Ovary (tissue), 9 donors: Measurements from ENCODE around the gene LGR6. TPM values are rescaled to one million over a fixed set of nuclear protein-coding genes. Genes with fewer than 3 reads are reported as not detected.

Experiments
- DNase-seq, 5 donors: peaks; one replicate each; pipeline ENCODE4 v3.0.0-alpha.2; 2019 to 2020
- H3K27ac ChIP-seq, 2 donors: fragments of 200-600 bp; one replicate each; pipeline versions ENCODE4 v1.5.1 to v1.8.0; 2019 to 2022
- H3K27me3 ChIP-seq: fragments of 200-600 bp; one replicate; pipeline ENCODE4 v1.8.0; 2022
- H3K36me3 ChIP-seq: fragments of 200-600 bp; sonication (generic); one replicate; pipeline ENCODE4 v1.5.1; 2019
- H3K4me1 ChIP-seq: one replicate; pipeline ENCODE4 v1.8.1; 2013; ENCODE audit warnings: mild to moderate bottlenecking, moderate library complexity; ENCODE audit not compliant: insufficient read depth
- H3K4me3 ChIP-seq: fragments of 200-600 bp; sonication (generic); one replicate; pipeline ENCODE4 v1.5.1; 2017
- H3K9me3 ChIP-seq, 2 donors: fragments of 200-600 bp in 1 of 2; sonication (generic) in 1 of 2; one replicate each; pipeline versions ENCODE4 v1.5.1 to v1.8.1; 2013 to 2019; ENCODE audit warnings: mild to moderate bottlenecking in 1 of 2, moderate library complexity in 1 of 2
- EP300 ChIP-seq: sonication (generic); formaldehyde crosslinking; IDR thresholded peaks from one replicate; pipeline ENCODE4 v1.6.1; 2017; ENCODE audit warnings: antibody characterized with exemption
- POLR2A ChIP-seq: fragments of 450-650 bp; IDR thresholded peaks from one replicate; pipeline ENCODE4 v1.6.1; 2017; ENCODE audit warnings: antibody characterized with exemption, mild to moderate bottlenecking, moderate library complexity
- WGBS, 3 donors: extraction: QIAGEN DNeasy Blood & Tissue Kit in 1 of 3; methylation state at CpG; one replicate each; pipeline versions ENCODE4 v1.1.5 to v1.1.7; 2013 to 2017; 5-methylcytosine and 5-hydroxymethylcytosine counted together
- intact Hi-C, 4 donors: fragments of 100-400 bp; cut with DNase I; formaldehyde crosslinking; loops; one replicate each; pipeline versions ENCODE4 v1.11.0 to v1.15.1; 2022 to 2023
- polyA plus RNA-seq, 2 donors: library from polyadenylated mRNA; stranded (reverse); fragments of 200-250 nt in 1 of 2; fragments of 350-450 nt in 1 of 2; fragmentation: Illumina TruSeq in 1 of 2; extraction: RNeasy Lipid Tissue Mini Kit (QIAGEN cat#74804) in 1 of 2; gene quantifications; one replicate each; pipeline ENCODE4 v1.2.3, GENCODE V29; 2013 to 2014
- total RNA-seq, 7 donors: library from RNA; depleted of rRNA in 2 of 7; stranded (reverse); fragments of >200 nt in 2 of 7; fragmentation: NEBNext Ultra II Directional in 3 of 7; extraction: Animal tissue kit (Norgen Biotek cat#: 25700) in 3 of 7; gene quantifications; one replicate each; pipeline versions ENCODE4 v1.1.0 to v1.2.4, GENCODE V29; 2016 to 2023
- TF ChIP-seq, protein P1 (sequence below), 3 donors: fragments of 450-650 bp in 2 of 3; fragments of 200-600 bp in 1 of 3; IDR thresholded peaks; one replicate each; pipeline versions ENCODE4 v1.5.1 to v1.8.0; 2016 to 2022; ENCODE audit warnings: antibody characterized with exemption in 3 of 3, mild to moderate bottlenecking in 1 of 3
- donor health status: DM: no; HTN: no; CAD: no; lungs with moderate emphysema.
- donor health status: DM: no; HTN: no; CAD: no.
- donor health status: Bipolar disorder and iron deficiency.
- donor health status: DM: yes; HTN: yes; CAD: no.
- donor health status: DM: no; HTN: no; CAD: no.
- donor health status: DM: yes; HTN: yes; CAD: no.

Gene LGR6
- total and polyA plus RNA-seq, 9 donors: 0.24 to 12.4 (median 1.4) TPM

GRCh38 chr1:202242080-202242419 is 48.5 kb downstream of the LGR6 start:
- no peaks in the 10 kb centered on the region for H3K9me3 ChIP-seq
- no peak overlapping the region for H3K27ac ChIP-seq
- no peaks in the 10 kb centered on the region for H3K27me3 ChIP-seq
- TF ChIP-seq, protein P1, sequence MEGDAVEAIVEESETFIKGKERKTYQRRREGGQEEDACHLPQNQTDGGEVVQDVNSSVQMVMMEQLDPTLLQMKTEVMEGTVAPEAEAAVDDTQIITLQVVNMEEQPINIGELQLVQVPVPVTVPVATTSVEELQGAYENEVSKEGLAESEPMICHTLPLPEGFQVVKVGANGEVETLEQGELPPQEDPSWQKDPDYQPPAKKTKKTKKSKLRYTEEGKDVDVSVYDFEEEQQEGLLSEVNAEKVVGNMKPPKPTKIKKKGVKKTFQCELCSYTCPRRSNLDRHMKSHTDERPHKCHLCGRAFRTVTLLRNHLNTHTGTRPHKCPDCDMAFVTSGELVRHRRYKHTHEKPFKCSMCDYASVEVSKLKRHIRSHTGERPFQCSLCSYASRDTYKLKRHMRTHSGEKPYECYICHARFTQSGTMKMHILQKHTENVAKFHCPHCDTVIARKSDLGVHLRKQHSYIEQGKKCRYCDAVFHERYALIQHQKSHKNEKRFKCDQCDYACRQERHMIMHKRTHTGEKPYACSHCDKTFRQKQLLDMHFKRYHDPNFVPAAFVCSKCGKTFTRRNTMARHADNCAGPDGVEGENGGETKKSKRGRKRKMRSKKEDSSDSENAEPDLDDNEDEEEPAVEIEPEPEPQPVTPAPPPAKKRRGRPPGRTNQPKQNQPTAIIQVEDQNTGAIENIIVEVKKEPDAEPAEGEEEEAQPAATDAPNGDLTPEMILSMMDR (IDR thresholded peaks at IDR 0.05): no peak
- no peak for TF ChIP-seq POLR2A
- no peak for TF ChIP-seq EP300
- H3K4me1 ChIP-seq: no peaks in the 10 kb centered on the region
- no peaks in the 10 kb centered on the region for H3K36me3 ChIP-seq
- DNase-seq: no peak
- intact Hi-C loops: no loop called here
- H3K4me3 ChIP-seq: no peak overlapping the region
- 60 to 81% (median 71%) methylated on average over 2 of the region's 2 CpGs for WGBS, 3 donors

DNA sequence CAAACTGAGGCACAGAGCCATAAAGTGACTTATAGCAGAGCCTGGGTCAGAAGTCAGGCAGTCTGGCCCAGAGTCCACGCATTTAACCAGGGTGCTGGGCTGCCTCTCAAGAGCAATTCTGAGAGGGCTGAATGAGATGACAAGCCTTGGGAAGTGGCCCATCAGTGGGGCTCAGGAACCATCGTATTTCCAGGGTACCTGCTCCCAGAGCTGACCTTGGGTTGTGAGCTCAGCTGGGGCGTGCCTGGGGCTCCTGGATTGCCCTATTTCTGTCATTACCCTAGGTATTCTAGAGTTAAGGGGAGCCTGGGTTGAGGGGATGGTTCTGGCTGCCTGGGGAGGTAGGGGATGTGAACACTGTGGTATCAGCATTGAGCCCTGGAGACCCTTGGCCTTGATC is 49.4 kb downstream of the LGR6 start:
- 78 to 90% (median 85%) methylated on average over 3 of the region's 3 CpGs for WGBS, 3 donors

DNA sequence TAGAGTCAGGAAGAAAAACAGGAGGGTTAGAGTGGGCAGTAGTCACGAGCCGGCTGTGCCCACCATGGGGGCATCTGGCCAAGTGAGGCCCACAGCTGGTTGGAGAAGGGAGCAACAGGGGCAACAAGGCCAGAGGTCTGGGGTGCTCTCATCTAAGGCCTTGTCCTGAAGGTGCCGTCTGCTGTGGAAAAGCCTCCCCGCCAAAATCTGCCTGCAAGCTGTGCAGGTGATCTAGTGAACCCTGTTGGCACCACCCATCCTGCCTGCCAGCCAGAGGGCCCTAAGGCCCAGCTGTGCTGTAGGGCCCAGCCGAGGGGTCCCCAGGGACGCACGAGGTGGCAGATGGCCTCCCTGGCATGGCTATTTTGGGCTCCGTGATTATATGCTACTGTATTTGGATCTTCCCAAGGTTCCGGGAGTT is 51.3 kb downstream of the LGR6 start:
- WGBS, 3 donors: 78 to 83% (median 81%) methylated on average over 9 of the region's 9 CpGs
- no peak overlapping the region for H3K27ac ChIP-seq
- TF ChIP-seq EP300 (no peak), POLR2A (no peak)
- TF ChIP-seq, protein P1 (IDR thresholded peaks at IDR 0.05): no peak
- H3K9me3 ChIP-seq: no peaks in the 10 kb centered on the region
- DNase-seq: peak in 1 of 5 donors; percentile 15
- intact Hi-C loops: no loop called here
- no peak overlapping the region for H3K4me3 ChIP-seq
- no peaks in the 10 kb centered on the region for H3K36me3 ChIP-seq
- no peaks in the 10 kb centered on the region for H3K4me1 ChIP-seq
- no peaks in the 10 kb centered on the region for H3K27me3 ChIP-seq

More for the DNA sequence above, 49.4 kb downstream of the LGR6 start:
- Histone ChIP-seq H3K36me3 (no peaks in the 10 kb centered on the region), H3K27me3 (no peaks in the 10 kb centered on the region), H3K9me3 (no peaks in the 10 kb centered on the region), H3K27ac (no peak overlapping the region), H3K4me3 (no peak overlapping the region), H3K4me1 (no peaks in the 10 kb centered on the region)
- TF ChIP-seq, protein P1 (IDR thresholded peaks at IDR 0.05): no peak
- TF ChIP-seq EP300 (no peak), POLR2A (no peak)
- intact Hi-C loops: no loop called here
- no peak for DNase-seq

GRCh38 chr1:202245391-202245790 is 51.8 kb downstream of the LGR6 start:
- intact Hi-C loops: no loop called here
- Histone ChIP-seq H3K4me3 (no peak overlapping the region), H3K9me3 (no peaks in the 10 kb centered on the region), H3K27ac (no peak overlapping the region), H3K27me3 (no peaks in the 10 kb centered on the region), H3K36me3 (no peaks in the 10 kb centered on the region), H3K4me1 (no peaks in the 10 kb centered on the region)
- WGBS, 3 donors: 87 to 93% (median 88%) methylated on average over 8 of the region's 8 CpGs
- TF ChIP-seq POLR2A: no peak
- TF ChIP-seq, protein P1 (IDR thresholded peaks at IDR 0.05): no peak
- TF ChIP-seq EP300: no peak
- DNase-seq: no peak
